Measurements from ENCODE around the gene PCK2. TPM values are rescaled to one million over a fixed set of nuclear protein-coding genes. Genes with fewer than 3 reads are reported as not detected.

The PCK2 gene
- total RNA-seq, 1 experiment from 2014 or later, result 106 TPM

DNA sequence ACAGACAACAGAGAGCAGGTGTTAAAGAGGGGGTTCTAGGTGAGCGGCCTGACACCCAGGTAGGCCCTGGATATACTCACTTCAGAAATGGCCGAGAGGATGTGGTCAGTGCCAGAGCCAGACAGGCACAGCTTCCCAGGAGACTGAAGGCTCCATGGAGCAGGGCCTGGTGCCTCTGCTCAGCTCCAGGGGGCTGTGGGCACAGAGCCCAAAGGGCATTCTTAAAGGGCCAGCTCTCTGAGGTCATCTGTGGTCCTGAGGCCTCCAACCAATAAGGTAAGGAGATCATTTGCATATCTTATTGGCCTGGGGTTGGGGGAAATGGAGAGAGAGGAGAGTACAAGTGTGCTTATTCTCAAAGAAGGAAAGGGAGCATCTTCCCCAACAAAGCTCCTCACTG is 9.7 kb upstream of the PCK2 start:
- no peak for DNase-seq
- H3K4me3 ChIP-seq (ENCODE audit: low read length), result no peak overlapping the region
- no peak overlapping the region for H3K27ac ChIP-seq (ENCODE audit: low read length)
- H3K27me3 ChIP-seq (ENCODE audit: low read length), result no peaks in the 10 kb centered on the region
- peaks cover 23% of the 10 kb centered on the region for H3K4me1 ChIP-seq (ENCODE audit: low read length)
- H3K36me3 ChIP-seq (ENCODE audit: insufficient read depth, low read length), result no peaks in the 10 kb centered on the region
- H4K20me1 ChIP-seq (ENCODE audit: insufficient read depth, low read depth, low read length), result no peaks in the 10 kb centered on the region
- H3K4me2 ChIP-seq (ENCODE audit: low read depth, low read length, poor library complexity, severe bottlenecking), result no peak overlapping the region
- H3K79me2 ChIP-seq (ENCODE audit: low read length), result no peaks in the 10 kb centered on the region
- H3K9me3 ChIP-seq (ENCODE audit: low read length), result no peaks in the 10 kb centered on the region
- H3K9ac ChIP-seq (ENCODE audit: low read length), result no peak overlapping the region
- H3K9me2 ChIP-seq (replicated peaks; ENCODE audit: insufficient read depth, low read length), result no peaks in the 10 kb centered on the region
- H2AFZ ChIP-seq (ENCODE audit: low read length), result no peak overlapping the region

DNA sequence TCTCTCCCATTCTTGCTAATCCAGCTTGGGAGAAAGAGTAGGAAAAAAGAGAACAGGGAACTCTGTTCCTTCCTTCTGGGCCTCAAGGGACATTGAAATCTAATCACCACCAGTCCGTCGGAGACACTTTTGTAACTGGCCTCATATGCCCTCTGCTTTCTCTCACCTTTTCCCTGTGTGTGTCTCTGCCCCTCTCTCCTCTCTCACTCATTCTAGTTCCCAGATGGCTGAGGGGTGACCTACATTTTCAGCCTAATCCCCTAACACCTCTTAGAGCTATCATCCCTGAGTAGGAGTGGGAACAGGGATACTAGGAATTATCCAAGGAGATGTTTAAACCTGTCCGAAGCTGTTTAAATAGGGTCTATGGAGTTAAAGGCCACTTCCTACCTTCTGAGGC is 8.9 kb upstream of the PCK2 start:
- no peak overlapping the region for H3K9ac ChIP-seq (ENCODE audit: low read length)
- no peaks in the 10 kb centered on the region for H3K9me3 ChIP-seq (ENCODE audit: low read length)
- no peak for DNase-seq
- no peaks in the 10 kb centered on the region for H3K79me2 ChIP-seq (ENCODE audit: low read length)
- no peak overlapping the region for H3K4me3 ChIP-seq (ENCODE audit: low read length)
- H3K4me1 ChIP-seq (ENCODE audit: low read length), result peaks cover 17% of the 10 kb centered on the region
- H3K4me2 ChIP-seq (ENCODE audit: low read depth, low read length, poor library complexity, severe bottlenecking), result no peak overlapping the region
- no peak overlapping the region for H3K27ac ChIP-seq (ENCODE audit: low read length)
- no peaks in the 10 kb centered on the region for H3K36me3 ChIP-seq (ENCODE audit: insufficient read depth, low read length)
- no peaks in the 10 kb centered on the region for H4K20me1 ChIP-seq (ENCODE audit: insufficient read depth, low read depth, low read length)
- no peaks in the 10 kb centered on the region for H3K9me2 ChIP-seq (replicated peaks; ENCODE audit: insufficient read depth, low read length)
- no peak overlapping the region for H2AFZ ChIP-seq (ENCODE audit: low read length)
- no peaks in the 10 kb centered on the region for H3K27me3 ChIP-seq (ENCODE audit: low read length)

GRCh38 chr14:24086193-24086955 is 7.7 kb upstream of the PCK2 start:
- H3K9me2 ChIP-seq (replicated peaks; ENCODE audit: insufficient read depth, low read length), result no peaks in the 10 kb centered on the region
- H3K9ac ChIP-seq (ENCODE audit: low read length), result no peak overlapping the region

GRCh38 chr14:24087004-24087403 is 7.1 kb upstream of the PCK2 start:
- Histone ChIP-seq H3K9me2 (replicated peaks; ENCODE audit: insufficient read depth, low read length) (no peaks in the 10 kb centered on the region), H3K4me2 (ENCODE audit: low read depth, low read length, poor library complexity, severe bottlenecking) (no peak overlapping the region), H3K27me3 (ENCODE audit: low read length) (no peaks in the 10 kb centered on the region), H4K20me1 (ENCODE audit: insufficient read depth, low read depth, low read length) (no peaks in the 10 kb centered on the region), H3K27ac (ENCODE audit: low read length) (no peak overlapping the region), H3K9me3 (ENCODE audit: low read length) (no peaks in the 10 kb centered on the region), H3K36me3 (ENCODE audit: insufficient read depth, low read length) (no peaks in the 10 kb centered on the region), H3K9ac (ENCODE audit: low read length) (no peak overlapping the region), H3K79me2 (ENCODE audit: low read length) (no peaks in the 10 kb centered on the region), H3K4me1 (ENCODE audit: low read length) (peaks cover 7% of the 10 kb centered on the region), H3K4me3 (ENCODE audit: low read length) (no peak overlapping the region), H2AFZ (ENCODE audit: low read length) (no peak overlapping the region)
- no peak for DNase-seq

More at GRCh38 chr14:24086193-24086955, 7.7 kb upstream of the PCK2 start:
- no peak for DNase-seq
- no peaks in the 10 kb centered on the region for H3K27me3 ChIP-seq (ENCODE audit: low read length)
- H4K20me1 ChIP-seq (ENCODE audit: insufficient read depth, low read depth, low read length), result no peaks in the 10 kb centered on the region
- H3K9me3 ChIP-seq (ENCODE audit: low read length), result no peaks in the 10 kb centered on the region
- H2AFZ ChIP-seq (ENCODE audit: low read length), result no peak overlapping the region
- no peak overlapping the region for H3K4me2 ChIP-seq (ENCODE audit: low read depth, low read length, poor library complexity, severe bottlenecking)
- H3K27ac ChIP-seq (ENCODE audit: low read length), result no peak overlapping the region
- no peak overlapping the region for H3K4me3 ChIP-seq (ENCODE audit: low read length)
- no peaks in the 10 kb centered on the region for H3K79me2 ChIP-seq (ENCODE audit: low read length)
- no peaks in the 10 kb centered on the region for H3K36me3 ChIP-seq (ENCODE audit: insufficient read depth, low read length)
- H3K4me1 ChIP-seq (ENCODE audit: low read length), result peaks cover 14% of the 10 kb centered on the region

DNA sequence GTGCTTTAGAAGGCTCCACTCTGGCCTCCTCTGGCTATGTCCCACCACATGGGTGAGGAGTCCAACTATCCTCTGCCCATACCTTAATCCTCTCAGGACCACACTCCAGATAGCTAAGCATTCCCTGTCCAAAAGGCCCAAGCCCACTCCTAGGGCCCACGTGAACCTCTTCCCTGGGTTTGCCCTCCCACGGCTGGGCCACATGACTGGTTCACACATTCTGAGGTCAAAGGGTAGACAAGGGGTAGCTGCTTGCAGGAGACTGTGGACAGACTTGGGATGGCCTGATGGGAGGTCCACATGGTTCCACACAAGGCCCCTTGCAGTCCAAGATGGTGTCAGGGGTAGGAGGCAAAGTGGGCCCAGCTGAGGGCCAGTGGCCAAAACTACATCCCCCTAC is 6.0 kb upstream of the PCK2 start:
- no peak overlapping the region for H3K9ac ChIP-seq (ENCODE audit: low read length)
- H3K4me1 ChIP-seq (ENCODE audit: low read length), result peaks cover 11% of the 10 kb centered on the region
- no peaks in the 10 kb centered on the region for H3K27me3 ChIP-seq (ENCODE audit: low read length)
- H4K20me1 ChIP-seq (ENCODE audit: insufficient read depth, low read depth, low read length), result no peaks in the 10 kb centered on the region
- no peak overlapping the region for H2AFZ ChIP-seq (ENCODE audit: low read length)
- H3K9me3 ChIP-seq (ENCODE audit: low read length), result no peaks in the 10 kb centered on the region
- H3K36me3 ChIP-seq (ENCODE audit: insufficient read depth, low read length), result no peaks in the 10 kb centered on the region
- no peak for DNase-seq
- H3K27ac ChIP-seq (ENCODE audit: low read length), result no peak overlapping the region
- H3K79me2 ChIP-seq (ENCODE audit: low read length), result no peaks in the 10 kb centered on the region
- no peak overlapping the region for H3K4me2 ChIP-seq (ENCODE audit: low read depth, low read length, poor library complexity, severe bottlenecking)
- H3K4me3 ChIP-seq (ENCODE audit: low read length), result no peak overlapping the region
- no peaks in the 10 kb centered on the region for H3K9me2 ChIP-seq (replicated peaks; ENCODE audit: insufficient read depth, low read length)

- H3K9me2 ChIP-seq (replicated peaks; ENCODE audit: insufficient read depth, low read length), result no peaks in the 10 kb centered on the region
- H3K79me2 ChIP-seq (ENCODE audit: low read length), result peaks cover 7% of the 10 kb centered on the region
- H3K27me3 ChIP-seq (ENCODE audit: low read length), result no peaks in the 10 kb centered on the region
- no peak overlapping the region for H3K27ac ChIP-seq (ENCODE audit: low read length)
- H3K9ac ChIP-seq (ENCODE audit: low read length), result no peak overlapping the region
- H3K4me2 ChIP-seq (ENCODE audit: low read depth, low read length, poor library complexity, severe bottlenecking), result no peak overlapping the region
- H3K4me1 ChIP-seq (ENCODE audit: low read length), result peaks cover 19% of the 10 kb centered on the region
- H2AFZ ChIP-seq (ENCODE audit: low read length), result no peak overlapping the region
- H3K4me3 ChIP-seq (ENCODE audit: low read length), result no peak overlapping the region
- DNase-seq, result no peak
- no peaks in the 10 kb centered on the region for H3K36me3 ChIP-seq (ENCODE audit: insufficient read depth, low read length)
- H3K9me3 ChIP-seq (ENCODE audit: low read length), result no peaks in the 10 kb centered on the region
- H4K20me1 ChIP-seq (ENCODE audit: insufficient read depth, low read depth, low read length), result no peaks in the 10 kb centered on the region
Observed at GRCh38 chr14:24089890-24090289, 4.2 kb upstream of the PCK2 start.

- H3K9ac ChIP-seq (ENCODE audit: low read length), result no peak overlapping the region
- H3K27me3 ChIP-seq (ENCODE audit: low read length), result no peaks in the 10 kb centered on the region
- no peak overlapping the region for H3K4me3 ChIP-seq (ENCODE audit: low read length)
- no peaks in the 10 kb centered on the region for H3K36me3 ChIP-seq (ENCODE audit: insufficient read depth, low read length)
- DNase-seq, result no peak
- H3K9me3 ChIP-seq (ENCODE audit: low read length), result no peaks in the 10 kb centered on the region
- no peaks in the 10 kb centered on the region for H3K9me2 ChIP-seq (replicated peaks; ENCODE audit: insufficient read depth, low read length)
- no peaks in the 10 kb centered on the region for H4K20me1 ChIP-seq (ENCODE audit: insufficient read depth, low read depth, low read length)
- H3K4me2 ChIP-seq (ENCODE audit: low read depth, low read length, poor library complexity, severe bottlenecking), result no peak overlapping the region
- H3K4me1 ChIP-seq (ENCODE audit: low read length), result peaks cover 29% of the 10 kb centered on the region
- H3K27ac ChIP-seq (ENCODE audit: low read length), result no peak overlapping the region
- H2AFZ ChIP-seq (ENCODE audit: low read length), result no peak overlapping the region
- peaks cover 18% of the 10 kb centered on the region for H3K79me2 ChIP-seq (ENCODE audit: low read length)
Observed at GRCh38 chr14:24092110-24092504, 2.0 kb upstream of the PCK2 start.

- H3K4me1 ChIP-seq (ENCODE audit: low read length), result peaks cover 29% of the 10 kb centered on the region
- peaks cover 18% of the 10 kb centered on the region for H3K79me2 ChIP-seq (ENCODE audit: low read length)
- DNase-seq, result no peak
- no peaks in the 10 kb centered on the region for H3K9me2 ChIP-seq (replicated peaks; ENCODE audit: insufficient read depth, low read length)
- peak overlapping the region; percentile 97; the same call in 1 of the 2 replicates for H3K9ac ChIP-seq (ENCODE audit: low read length)
- H3K36me3 ChIP-seq (ENCODE audit: insufficient read depth, low read length), result no peaks in the 10 kb centered on the region
- H3K27ac ChIP-seq (ENCODE audit: low read length), result peak overlapping the region; percentile 60; the same call in 1 of the 2 replicates
- H3K27me3 ChIP-seq (ENCODE audit: low read length), result no peaks in the 10 kb centered on the region
- H3K4me2 ChIP-seq (ENCODE audit: low read depth, low read length, poor library complexity, severe bottlenecking), result no peak overlapping the region
- H2AFZ ChIP-seq (ENCODE audit: low read length), result no peak overlapping the region
- no peaks in the 10 kb centered on the region for H4K20me1 ChIP-seq (ENCODE audit: insufficient read depth, low read depth, low read length)
- no peaks in the 10 kb centered on the region for H3K9me3 ChIP-seq (ENCODE audit: low read length)
- no peak overlapping the region for H3K4me3 ChIP-seq (ENCODE audit: low read length)
Observed at GRCh38 chr14:24092505-24093206, 1.5 kb upstream of the PCK2 start.

Measured in Karpas-422 (cell line).